HepG2 (cell line): ENCODE results near the gene SERTAD3. TPM values are rescaled to one million over a fixed set of nuclear protein-coding genes. Genes with fewer than 3 reads are reported as not detected.

Experiments used
- BHLHE40 ChIP-seq: IDR thresholded peaks from 2 replicates; pipeline ENCODE4 v1.6.1; 2011; ENCODE audit warnings: low read length, improper control_type of control experiment
- CSRNP2 ChIP-seq: sonication (generic); formaldehyde crosslinking; conservative IDR thresholded peaks from 2 replicates; pipeline ENCODE4 v1.8.0; 2022; ENCODE audit warnings: low read depth, missing genetic modification reagents
- FOSL2 ChIP-seq: sonication (generic); formaldehyde crosslinking; IDR thresholded peaks from 2 replicates; pipeline ENCODE4 v1.4.0; 2020; ENCODE audit warnings: missing genetic modification reagents
- JUNB ChIP-seq: sonication (generic); formaldehyde crosslinking; IDR thresholded peaks from 2 replicates; pipeline ENCODE4 v1.8.0; 2022; ENCODE audit warnings: missing genetic modification reagents, mild to moderate bottlenecking, borderline replicate concordance
- MAFG ChIP-seq: sonication (generic); formaldehyde crosslinking; IDR thresholded peaks from 2 replicates; pipeline ENCODE4 v1.5.1; 2020; ENCODE audit warnings: mild to moderate bottlenecking, missing genetic modification reagents
- MAFK ChIP-seq, 2 experiments: IDR thresholded peaks in 1 of 2; conservative IDR thresholded peaks in 1 of 2; 2 replicates each; pipeline ENCODE4 v1.6.1; 2011; ENCODE audit warnings: improper control_type of control experiment in 2 of 2, low read length in 2 of 2
- MED13 ChIP-seq: sonication (generic); formaldehyde crosslinking; IDR thresholded peaks from 2 replicates; pipeline ENCODE4 v1.5.0; 2020; ENCODE audit warnings: missing genetic modification reagents
- MZF1 ChIP-seq: sonication (generic); formaldehyde crosslinking; IDR thresholded peaks from 2 replicates; pipeline ENCODE4 v1.8.1; 2023; ENCODE audit warnings: mild to moderate bottlenecking, missing genetic modification reagents, borderline replicate concordance
- PHF21A ChIP-seq: sonication (generic); formaldehyde crosslinking; IDR thresholded peaks from 2 replicates; pipeline ENCODE4 v1.5.0; 2020; ENCODE audit warnings: mild to moderate bottlenecking, missing genetic modification reagents
- RARG ChIP-seq: sonication (generic); formaldehyde crosslinking; IDR thresholded peaks from 2 replicates; pipeline ENCODE4 v1.4.0; 2020; ENCODE audit warnings: low read depth, mild to moderate bottlenecking, missing genetic modification reagents
- SMC3 ChIP-seq: IDR thresholded peaks from 2 replicates; pipeline ENCODE4 v1.6.1; 2011; ENCODE audit warnings: low read length, improper control_type of control experiment
- SNAPC2 ChIP-seq: sonication (generic); formaldehyde crosslinking; IDR thresholded peaks from 2 replicates; pipeline ENCODE4 v1.8.1; 2022; ENCODE audit warnings: mild to moderate bottlenecking, missing genetic modification reagents
- SP140L ChIP-seq: sonication (generic); formaldehyde crosslinking; IDR thresholded peaks from 2 replicates; pipeline ENCODE4 v1.4.0; 2020; ENCODE audit warnings: missing genetic modification reagents, borderline replicate concordance
- TCF12 ChIP-seq, 2 experiments: fragments of 450-650 bp in 1 of 2; sonication (generic) in 1 of 2; formaldehyde crosslinking in 1 of 2; IDR thresholded peaks; 2 replicates each; pipeline versions ENCODE4 v1.6.1 to v1.8.0; 2017 to 2022; ENCODE audit warnings: antibody characterized with exemption in 1 of 2, mild to moderate bottlenecking in 1 of 2, missing genetic modification reagents in 1 of 2, moderate library complexity in 1 of 2
- TRAFD1 ChIP-seq: sonication (generic); formaldehyde crosslinking; IDR thresholded peaks from 2 replicates; pipeline ENCODE4 v1.5.1; 2020; ENCODE audit warnings: missing genetic modification reagents, mild to moderate bottlenecking, borderline replicate concordance
- ZFAT ChIP-seq: sonication (generic); formaldehyde crosslinking; conservative IDR thresholded peaks from 2 replicates; pipeline ENCODE4 v1.8.1; 2023; ENCODE audit warnings: missing genetic modification reagents, inconsistent platforms
- ZMAT3 ChIP-seq: sonication (generic); formaldehyde crosslinking; conservative IDR thresholded peaks from 2 replicates; pipeline ENCODE4 v1.7.0; 2021; ENCODE audit warnings: missing genetic modification reagents
- ZMYM2 ChIP-seq: sonication (generic); formaldehyde crosslinking; IDR thresholded peaks from 2 replicates; pipeline ENCODE4 v1.8.0; 2022; ENCODE audit warnings: mild to moderate bottlenecking, missing genetic modification reagents
- ZNF333 ChIP-seq: sonication (generic); formaldehyde crosslinking; IDR thresholded peaks from 2 replicates; pipeline ENCODE4 v1.4.0; 2020; ENCODE audit warnings: mild to moderate bottlenecking, missing genetic modification reagents, borderline replicate concordance
- ZNF350 ChIP-seq: sonication (generic); formaldehyde crosslinking; IDR thresholded peaks from 2 replicates; pipeline ENCODE4 v1.4.0; 2020; ENCODE audit warnings: mild to moderate bottlenecking, low read depth, missing genetic modification reagents, borderline replicate concordance
- ZNF563 ChIP-seq: sonication (generic); formaldehyde crosslinking; IDR thresholded peaks from 2 replicates; pipeline ENCODE4 v1.8.0; 2022; ENCODE audit warnings: mild to moderate bottlenecking, moderate library complexity, missing genetic modification reagents
- ZNF598 ChIP-seq: sonication (generic); formaldehyde crosslinking; IDR thresholded peaks from 2 replicates; pipeline ENCODE4 v1.5.1; 2020; ENCODE audit warnings: mild to moderate bottlenecking, missing genetic modification reagents, borderline replicate concordance
- ZNF724P ChIP-seq: sonication (generic); formaldehyde crosslinking; IDR thresholded peaks from 2 replicates; pipeline ENCODE4 v1.8.0; 2022; ENCODE audit warnings: missing genetic modification reagents, borderline replicate concordance
- ZSCAN30 ChIP-seq: sonication (generic); formaldehyde crosslinking; IDR thresholded peaks from 2 replicates; pipeline ENCODE4 v1.5.0; 2020; ENCODE audit warnings: mild to moderate bottlenecking, missing genetic modification reagents
- polyA plus RNA-seq, 8 experiments: library from polyadenylated mRNA; depleted of rRNA in 3 of 8; stranded (reverse) in 7 of 8; unstranded in 1 of 8; fragments of >200 nt; fragmentation: Illumina TruSeq in 4 of 8; extraction: Trizol in 4 of 8; gene quantifications; 2 replicates each; pipeline versions ENCODE4 v1.2.1 to v1.2.3, GENCODE V29; 2011 to 2016; ENCODE audit warnings: low read depth in 4 of 8, missing spikeins in 1 of 8, mixed read lengths in 1 of 8; ENCODE audit not compliant: insufficient read depth in 1 of 8
- total RNA-seq, 5 experiments: library from RNA; depleted of rRNA; stranded (reverse); fragments of >200 nt; fragmentation: Illumina TruSeq; extraction: Trizol; gene quantifications; 2 replicates each; pipeline ENCODE4 v1.2.3, GENCODE V29; 2016; ENCODE audit warnings: low read depth in 1 of 5
- TF ChIP-seq, protein P1 (sequence below): sonication (generic); formaldehyde crosslinking; IDR thresholded peaks from 2 replicates; pipeline ENCODE4 v1.9.0; 2021; ENCODE audit warnings: missing genetic modification reagents, mild to moderate bottlenecking, borderline replicate concordance
- TF ChIP-seq, protein P2 (sequence below): sonication (generic); formaldehyde crosslinking; IDR thresholded peaks from 2 replicates; pipeline ENCODE4 v1.5.0; 2020; ENCODE audit warnings: missing genetic modification reagents, mild to moderate bottlenecking, borderline replicate concordance

SERTAD3 gene
- total and polyA plus RNA-seq, 2 of the 13 experiments (the other 11 are each of a cell fraction or from before 2014, with no cell fraction given), result 9.6 to 16.9 TPM

GRCh38 chr19:40443131-40443999 is 770 bp downstream of the SERTAD3 start (continued):
- TF ChIP-seq, protein P1, sequence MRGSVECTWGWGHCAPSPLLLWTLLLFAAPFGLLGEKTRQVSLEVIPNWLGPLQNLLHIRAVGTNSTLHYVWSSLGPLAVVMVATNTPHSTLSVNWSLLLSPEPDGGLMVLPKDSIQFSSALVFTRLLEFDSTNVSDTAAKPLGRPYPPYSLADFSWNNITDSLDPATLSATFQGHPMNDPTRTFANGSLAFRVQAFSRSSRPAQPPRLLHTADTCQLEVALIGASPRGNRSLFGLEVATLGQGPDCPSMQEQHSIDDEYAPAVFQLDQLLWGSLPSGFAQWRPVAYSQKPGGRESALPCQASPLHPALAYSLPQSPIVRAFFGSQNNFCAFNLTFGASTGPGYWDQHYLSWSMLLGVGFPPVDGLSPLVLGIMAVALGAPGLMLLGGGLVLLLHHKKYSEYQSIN (CRISPR knock-in tag), result no peak
- TF ChIP-seq ZMAT3 (no peak), BHLHE40 (no peak), SMC3 (no peak), ZNF598 (CRISPR knock-in tag) (no peak), MZF1 (no peak), CSRNP2 (CRISPR knock-in tag) (no peak), FOSL2 (CRISPR knock-in tag) (no peak; the same call in 1 of the 2 replicates), ZFAT (CRISPR knock-in tag) (no peak), ZMYM2 (CRISPR knock-in tag) (no peak), RARG (CRISPR knock-in tag) (no peak), JUNB (CRISPR knock-in tag) (no peak), TRAFD1 (CRISPR knock-in tag) (no peak), PHF21A (CRISPR knock-in tag) (peak; percentile 27; the same call in 1 of the 2 replicates), MED13 (CRISPR knock-in tag) (no peak), ZSCAN30 (CRISPR knock-in tag) (no peak), MAFG (CRISPR knock-in tag) (no peak), ZNF333 (CRISPR knock-in tag) (no peak), MAFK (conservative IDR thresholded peaks at IDR 0.05 in 1 of 2, IDR thresholded peaks at IDR 0.05 in 1 of 2; ENCODE audit: low read length in 2 of 2) (no peak), TCF12 (IDR thresholded peaks at IDR 0.05) (no peak), TCF12 (CRISPR knock-in tag; IDR thresholded peaks at IDR 0.05) (no peak), SP140L (CRISPR knock-in tag) (no peak), SNAPC2 (CRISPR knock-in tag) (no peak), ZNF350 (CRISPR knock-in tag) (no peak), ZNF563 (CRISPR knock-in tag) (no peak), ZNF724P (CRISPR knock-in tag) (no peak)
- TF ChIP-seq, protein P2, sequence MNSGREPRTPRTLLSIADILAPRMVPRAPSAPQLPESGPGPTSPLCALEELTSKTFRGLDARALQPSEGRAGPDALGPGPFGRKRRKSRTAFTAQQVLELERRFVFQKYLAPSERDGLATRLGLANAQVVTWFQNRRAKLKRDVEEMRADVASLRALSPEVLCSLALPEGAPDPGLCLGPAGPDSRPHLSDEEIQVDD (CRISPR knock-in tag), result no peak
